OCI-LY3 (cell line): ENCODE results near the gene ADSS1.

Experiments
- CTCF ChIP-seq: fragments of 200-600, 300-600 bp; sonication (generic); IDR thresholded peaks from 2 replicates; pipeline ENCODE4 v1.5.1; 2014; ENCODE audit warnings: antibody characterized with exemption, low read length, low read depth
- EZH2phosphoT487 ChIP-seq: fragments of 200-600 bp; shearing (Covaris generic); IDR thresholded peaks from 2 replicates; pipeline ENCODE4 v1.6.1; 2018; ENCODE audit warnings: antibody characterized with exemption, mixed run types, low read depth

GRCh38 chr14:104745431-104745830, 21.4 kb downstream of the ADSS1 start:
- no peak for TF ChIP-seq CTCF
- TF ChIP-seq EZH2phosphoT487: no peak
